IPS-NIHi11 (cell line): Measurements from ENCODE around the gene RNF144A.

Experiments used
- DNase-seq: peaks from one replicate; pipeline ENCODE4 v3.0.0; 2012; ENCODE audit warnings: mixed read lengths, low spot score

Gene RNF144A

GRCh38 chr2:6947929-6948676 is 30.9 kb downstream of the RNF144A start:
- no peak for DNase-seq

DNA sequence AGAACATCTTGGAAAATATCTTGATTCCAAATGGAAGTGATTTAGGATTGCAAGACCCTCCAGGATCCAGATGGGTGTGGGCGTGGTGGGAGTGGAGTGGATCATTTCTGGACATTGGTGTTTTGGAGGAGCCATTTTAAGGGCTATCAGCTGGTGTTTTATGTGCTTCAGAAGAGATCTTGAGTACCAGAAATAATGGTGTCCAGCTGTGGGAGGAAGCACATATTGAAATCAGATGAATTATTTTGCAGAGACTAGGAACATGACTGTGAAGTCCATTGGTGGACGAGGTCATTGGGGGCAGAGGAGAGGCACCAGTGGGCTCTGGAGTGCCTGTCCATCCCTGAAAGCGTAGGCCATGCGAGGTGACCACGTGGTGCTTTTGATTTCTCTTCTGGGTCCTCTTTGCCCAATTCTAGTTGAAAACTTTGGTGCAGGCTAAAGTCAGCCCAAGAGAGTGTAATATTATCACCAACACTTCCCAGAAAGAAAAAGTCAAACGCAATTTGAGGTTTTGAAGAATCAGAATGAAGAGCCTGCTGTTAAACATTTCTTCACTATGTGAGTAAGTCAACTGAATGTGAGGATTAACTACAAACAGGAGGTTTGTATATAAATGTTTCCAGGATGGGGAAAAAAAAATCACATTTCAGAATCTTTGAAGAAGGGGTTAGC is 31.6 kb downstream of the RNF144A start:
- DNase-seq = no peak

GRCh38 chr2:6951046-6951445 is 33.8 kb downstream of the RNF144A start:
- DNase-seq = no peak

- DNase-seq = no peak
Measured at GRCh38 chr2:6952101-6952500, 34.9 kb downstream of the RNF144A start.

DNA sequence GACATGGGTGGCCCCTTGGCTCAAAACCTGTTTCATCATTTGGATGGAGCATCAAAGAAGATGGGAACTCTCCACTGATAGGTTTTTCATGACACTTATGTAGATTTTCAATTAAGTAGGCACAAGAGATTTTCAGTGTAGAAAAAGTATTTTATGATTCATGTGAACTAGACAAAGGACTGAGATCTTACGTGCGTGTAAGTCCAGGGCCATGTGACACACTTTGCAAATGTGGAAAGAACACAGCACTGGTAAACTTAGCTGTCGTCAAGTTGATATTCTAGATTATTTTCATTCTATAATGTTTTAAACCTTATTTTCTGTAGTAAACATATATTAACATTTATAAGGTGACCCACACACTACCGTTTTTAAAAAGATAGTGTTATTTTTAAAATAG is 37.4 kb downstream of the RNF144A start:
- no peak for DNase-seq

DNA sequence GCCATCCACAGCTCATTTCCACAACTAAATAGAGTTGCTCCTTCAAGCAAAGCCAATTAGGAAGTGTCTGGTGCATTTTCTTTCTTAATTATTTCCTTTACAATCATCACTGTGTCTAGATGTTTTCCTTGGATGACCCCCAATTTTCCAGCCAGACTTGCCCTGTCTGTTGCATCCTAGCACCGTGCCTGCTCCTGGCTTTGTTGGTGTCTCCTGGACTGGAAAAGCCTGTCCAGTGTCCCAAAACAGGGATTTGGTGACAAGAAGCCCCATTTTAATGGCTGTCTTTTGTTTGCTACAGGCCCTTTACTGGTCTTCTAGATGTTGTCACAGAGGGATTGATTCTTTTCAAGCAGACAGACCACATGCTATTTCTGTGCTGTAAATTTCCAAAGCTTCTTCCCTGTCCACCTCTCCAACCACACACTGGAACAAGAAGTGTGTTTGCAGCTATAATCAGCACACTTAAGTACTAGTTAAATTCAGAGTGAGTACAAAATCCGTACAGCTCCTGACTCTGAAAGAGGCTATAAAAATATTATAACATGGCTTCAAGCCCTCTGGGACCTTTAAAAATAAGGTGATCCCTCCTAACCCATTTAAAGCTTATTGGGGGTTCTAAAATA is 38.4 kb downstream of the RNF144A start:
- DNase-seq = no peak

- no peak for DNase-seq
Measured at GRCh38 chr2:6956566-6956965, 39.4 kb downstream of the RNF144A start.

- no peak for DNase-seq
Measured at GRCh38 chr2:6957031-6957714, 40.0 kb downstream of the RNF144A start.

DNA sequence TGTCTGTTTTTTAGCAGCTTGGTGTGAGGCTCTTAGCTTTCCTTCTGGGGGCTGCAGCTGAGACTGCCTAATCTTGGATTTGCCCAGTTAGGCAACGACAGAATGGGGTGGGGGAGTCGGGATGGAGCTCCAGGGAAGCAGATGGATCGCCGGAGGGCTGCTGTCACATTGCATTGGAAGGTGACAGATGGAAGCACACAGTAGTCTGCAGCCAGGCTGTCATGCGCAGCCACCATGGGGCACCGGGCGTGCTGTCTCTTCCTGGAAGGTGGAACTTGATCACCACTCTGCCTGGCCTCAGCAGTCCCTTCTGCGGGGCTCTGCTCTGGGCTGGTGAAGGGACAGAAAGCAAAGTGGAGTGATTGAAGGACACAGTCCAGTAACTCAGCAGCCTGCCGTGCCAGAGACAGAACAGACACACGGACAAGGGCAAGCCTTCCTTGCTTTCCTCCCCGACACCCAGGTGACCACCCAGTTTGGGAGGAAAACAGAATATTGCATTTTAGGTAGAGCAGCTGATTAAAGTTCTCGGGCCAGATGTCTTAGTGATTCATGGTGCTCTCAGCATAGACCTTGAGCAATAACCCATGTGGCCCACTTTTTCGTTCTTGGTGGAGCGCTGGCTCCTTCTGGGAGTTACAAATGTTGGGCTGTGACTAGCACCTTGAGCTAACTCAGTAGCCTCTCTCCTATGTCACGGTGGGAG is 40.9 kb downstream of the RNF144A start:
- no peak for DNase-seq

GRCh38 chr2:6958616-6959235 is 41.5 kb downstream of the RNF144A start:
- no peak for DNase-seq

- DNase-seq = no peak
Measured at GRCh38 chr2:6959751-6960150, 42.5 kb downstream of the RNF144A start.

DNA sequence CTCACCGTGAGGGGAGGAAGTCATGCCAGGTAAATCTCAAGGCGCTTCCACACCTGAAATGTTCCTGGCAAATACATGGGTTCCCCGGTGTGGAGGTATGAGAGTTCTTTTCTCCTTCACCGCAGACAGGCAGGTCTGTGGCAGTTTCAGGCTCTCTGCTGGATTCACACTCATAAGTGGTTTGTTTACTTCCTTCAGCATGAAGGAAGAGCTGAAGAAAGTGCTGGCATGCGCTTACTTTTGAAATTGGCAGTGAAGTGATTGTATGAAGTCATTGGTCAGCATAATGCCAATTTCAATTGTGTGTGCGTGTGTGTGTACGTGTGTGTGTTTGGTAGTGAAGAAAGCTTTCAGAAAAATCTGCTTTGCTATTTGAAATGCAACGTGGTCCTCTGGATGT is 43.4 kb downstream of the RNF144A start:
- DNase-seq = no peak

DNA sequence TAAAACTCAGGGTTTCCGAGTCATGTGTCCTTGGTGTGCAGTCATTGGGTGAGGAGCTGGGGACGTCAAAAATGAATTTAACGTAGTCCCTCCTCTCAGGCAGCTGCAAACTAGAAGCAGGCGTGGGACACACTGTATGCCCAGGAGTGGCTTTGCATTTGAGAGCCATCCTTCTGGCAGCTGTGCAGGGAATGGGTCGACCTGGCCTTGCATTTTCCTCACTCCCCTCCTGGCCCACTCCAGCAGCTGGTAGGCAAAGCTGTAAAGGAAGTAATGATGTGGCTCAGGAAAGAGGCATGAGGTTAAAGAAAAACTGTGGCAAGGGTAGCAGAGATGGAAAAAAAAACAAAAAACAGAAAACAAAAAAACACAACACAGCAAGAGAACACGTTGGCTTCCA is 46.5 kb downstream of the RNF144A start:
- DNase-seq = no peak

DNA sequence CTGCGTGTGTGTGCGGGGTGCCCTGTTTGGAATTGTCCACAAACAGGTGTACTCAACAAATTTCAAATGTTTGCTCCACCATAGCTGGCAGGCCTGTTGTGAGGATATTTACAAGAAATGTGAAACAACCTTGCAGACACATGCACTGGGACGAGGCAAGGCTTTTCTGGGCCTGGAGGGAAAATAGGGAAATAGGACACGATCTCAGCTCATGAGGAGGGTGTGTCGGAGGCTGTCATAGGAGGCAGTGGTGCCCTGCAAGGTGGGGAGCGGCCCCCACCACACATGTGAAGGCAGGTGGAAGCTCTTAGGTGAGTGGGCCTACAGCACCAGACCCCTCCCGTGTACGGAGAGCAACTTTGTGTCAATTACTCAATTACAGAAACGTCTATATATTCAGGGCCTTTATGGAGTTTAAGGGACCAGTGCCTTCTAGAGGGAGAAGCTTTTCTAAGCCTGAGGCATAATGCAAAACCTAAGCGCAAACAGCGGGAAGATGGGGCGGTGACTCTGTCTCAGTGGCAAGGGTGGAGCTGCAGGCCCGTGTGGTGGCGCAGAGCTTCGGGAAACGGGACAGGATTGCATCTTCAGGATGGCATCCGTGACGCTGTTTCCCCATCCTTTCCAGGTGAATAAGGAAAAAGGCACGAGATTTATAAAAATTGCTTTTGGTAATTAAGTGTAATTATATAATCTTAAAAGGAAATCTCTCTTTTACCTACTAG is 48.0 kb downstream of the RNF144A start:
- no peak for DNase-seq

- no peak for DNase-seq
Measured at GRCh38 chr2:6966446-6966940, 49.3 kb downstream of the RNF144A start.

GRCh38 chr2:6967301-6967700 is 50.1 kb downstream of the RNF144A start:
- DNase-seq = no peak

GRCh38 chr2:6968319-6969100 is 51.3 kb downstream of the RNF144A start:
- no peak for DNase-seq

GRCh38 chr2:6970551-6970950 is 53.3 kb downstream of the RNF144A start:
- no peak for DNase-seq

- DNase-seq = no peak
Measured at GRCh38 chr2:6970976-6971480, 53.8 kb downstream of the RNF144A start.

- no peak for DNase-seq
Measured at GRCh38 chr2:6971502-6971901, 54.3 kb downstream of the RNF144A start.
